K562 (cell line): Measurements from ENCODE around the gene MOB1A. TPM values are rescaled to one million over a fixed set of nuclear protein-coding genes. Genes with fewer than 3 reads are reported as not detected.
A peak's percentile ranks its signal among the peaks of the same experiment; 100 is the strongest.

Experiments used
- AFF1 ChIP-seq, 2 experiments: fragments of 450-650 bp; IDR thresholded peaks; 2 replicates each; pipeline ENCODE4 v1.6.1; 2018; ENCODE audit warnings: mild to moderate bottlenecking in 2 of 2, low read depth in 1 of 2; ENCODE audit not compliant: partially characterized antibody in 2 of 2
- HDGF ChIP-seq: fragments of 450-650 bp; IDR thresholded peaks from 2 replicates; pipeline ENCODE4 v1.6.1; 2016
- HNRNPL ChIP-seq: fragments of 200-400 bp; formaldehyde crosslinking; IDR thresholded peaks from 2 replicates; pipeline ENCODE4 v1.6.1; 2017; ENCODE audit warnings: low read depth, mild to moderate bottlenecking, low read length
- PBX2 ChIP-seq, 2 experiments: IDR thresholded peaks in 1 of 2; conservative IDR thresholded peaks in 1 of 2; 2 replicates each; pipeline ENCODE4 v1.6.1; 2016; ENCODE audit warnings: low read depth in 2 of 2, mild to moderate bottlenecking in 1 of 2, missing compliant biosample characterization in 1 of 2, missing genetic modification characterization in 1 of 2, moderate library complexity in 1 of 2
- RNF219 ChIP-seq: fragments of 250-450 bp; sonication (Bioruptor Pico); IDR thresholded peaks from 2 replicates; pipeline ENCODE4 v1.5.0; 2022; ENCODE audit warnings: mild to moderate bottlenecking
- SNIP1 ChIP-seq: fragments of 450-650 bp; IDR thresholded peaks from 2 replicates; pipeline ENCODE4 v1.7.1; 2017; ENCODE audit warnings: low read depth, mild to moderate bottlenecking
- TARDBP ChIP-seq: fragments of 450-650 bp; IDR thresholded peaks from 2 replicates; pipeline ENCODE4 v1.6.1; 2016
- ZNF511 ChIP-seq: sonication (generic); formaldehyde crosslinking; IDR thresholded peaks from 2 replicates; pipeline ENCODE4 v1.8.0; 2022; ENCODE audit warnings: mild to moderate bottlenecking, missing genetic modification reagents
- polyA plus RNA-seq, 8 experiments: library from polyadenylated mRNA; depleted of rRNA in 4 of 8; stranded (reverse) in 5 of 8; unstranded in 3 of 8; fragments of >200 nt; fragmentation: Nextera tagmentation in 2 of 8; fragmentation: Illumina TruSeq in 1 of 8; extraction: Ambion mirVana in 2 of 8; extraction: Trizol in 1 of 8; gene quantifications; 2 replicates each; pipeline versions ENCODE4 v1.2.1 to v1.2.3, GENCODE V29; 2011 to 2014; ENCODE audit warnings: inconsistent platforms in 1 of 8, missing spikeins in 1 of 8
- total RNA-seq, 7 experiments: library from RNA; depleted of rRNA in 6 of 7; stranded (reverse); fragments of >200 nt in 6 of 7; fragmentation: Illumina TruSeq in 2 of 7; extraction: Trizol in 2 of 7; gene quantifications; 2 replicates each; pipeline versions ENCODE4 v1.2.1 to v1.2.3, GENCODE V29; 2011 to 2021; ENCODE audit warnings: low replicate concordance in 1 of 7
- TF ChIP-seq, protein P1 (sequence below): fragments of 250-450 bp; sonication (Bioruptor Pico); IDR thresholded peaks from 2 replicates; pipeline ENCODE4 v1.4.0; 2020

Gene MOB1A
- total and polyA plus RNA-seq, 9 of the 15 experiments (the other 6 are each of a cell fraction or from before 2014, with no cell fraction given): 24.8 to 100 (median 60.2) TPM

DNA sequence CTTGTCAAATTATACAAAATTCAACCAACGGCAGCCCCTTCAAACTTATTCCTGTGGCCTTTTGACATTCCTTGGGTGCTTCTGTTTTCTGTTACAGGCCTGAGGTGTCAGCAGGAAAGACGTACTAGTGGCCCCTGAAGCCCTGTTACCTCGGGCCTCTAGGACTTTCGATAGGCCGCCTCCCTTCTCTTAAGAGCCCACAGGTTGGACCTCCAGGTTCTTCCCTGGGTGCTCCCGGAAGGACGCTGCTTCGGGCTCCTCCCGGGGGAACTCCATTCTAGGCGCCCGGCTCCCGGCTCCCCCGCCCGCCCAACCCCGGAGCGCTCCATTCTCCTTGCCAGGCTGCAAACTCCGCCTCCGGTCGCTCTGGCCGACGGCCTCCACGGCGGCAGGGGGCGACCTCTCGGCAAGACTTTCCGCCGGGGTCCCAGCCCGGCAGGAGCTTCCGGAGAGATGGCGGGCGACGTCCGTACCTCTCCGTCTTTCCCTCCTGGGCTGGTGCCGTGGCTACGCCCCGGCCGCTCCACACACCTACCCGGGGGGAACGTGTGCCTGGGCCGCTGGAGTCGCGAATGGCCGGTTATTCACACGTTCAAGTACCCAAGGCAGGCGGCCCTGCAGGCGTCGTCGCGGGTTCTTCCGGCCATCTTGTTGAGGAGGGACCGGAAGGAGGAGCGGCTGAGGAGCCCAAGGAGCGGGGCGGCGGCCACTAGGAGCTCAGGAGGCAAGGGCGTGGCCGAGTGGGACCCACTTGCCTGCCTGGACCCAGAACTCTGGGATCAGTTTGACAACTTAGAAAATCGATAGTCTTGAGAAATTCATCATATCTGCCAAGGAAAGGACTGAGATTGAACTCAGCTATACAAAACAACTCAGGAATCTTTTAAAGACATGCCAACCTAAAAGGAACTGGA is 58.5 kb downstream of the MOB1A start (continued):
- TF ChIP-seq, protein P1, sequence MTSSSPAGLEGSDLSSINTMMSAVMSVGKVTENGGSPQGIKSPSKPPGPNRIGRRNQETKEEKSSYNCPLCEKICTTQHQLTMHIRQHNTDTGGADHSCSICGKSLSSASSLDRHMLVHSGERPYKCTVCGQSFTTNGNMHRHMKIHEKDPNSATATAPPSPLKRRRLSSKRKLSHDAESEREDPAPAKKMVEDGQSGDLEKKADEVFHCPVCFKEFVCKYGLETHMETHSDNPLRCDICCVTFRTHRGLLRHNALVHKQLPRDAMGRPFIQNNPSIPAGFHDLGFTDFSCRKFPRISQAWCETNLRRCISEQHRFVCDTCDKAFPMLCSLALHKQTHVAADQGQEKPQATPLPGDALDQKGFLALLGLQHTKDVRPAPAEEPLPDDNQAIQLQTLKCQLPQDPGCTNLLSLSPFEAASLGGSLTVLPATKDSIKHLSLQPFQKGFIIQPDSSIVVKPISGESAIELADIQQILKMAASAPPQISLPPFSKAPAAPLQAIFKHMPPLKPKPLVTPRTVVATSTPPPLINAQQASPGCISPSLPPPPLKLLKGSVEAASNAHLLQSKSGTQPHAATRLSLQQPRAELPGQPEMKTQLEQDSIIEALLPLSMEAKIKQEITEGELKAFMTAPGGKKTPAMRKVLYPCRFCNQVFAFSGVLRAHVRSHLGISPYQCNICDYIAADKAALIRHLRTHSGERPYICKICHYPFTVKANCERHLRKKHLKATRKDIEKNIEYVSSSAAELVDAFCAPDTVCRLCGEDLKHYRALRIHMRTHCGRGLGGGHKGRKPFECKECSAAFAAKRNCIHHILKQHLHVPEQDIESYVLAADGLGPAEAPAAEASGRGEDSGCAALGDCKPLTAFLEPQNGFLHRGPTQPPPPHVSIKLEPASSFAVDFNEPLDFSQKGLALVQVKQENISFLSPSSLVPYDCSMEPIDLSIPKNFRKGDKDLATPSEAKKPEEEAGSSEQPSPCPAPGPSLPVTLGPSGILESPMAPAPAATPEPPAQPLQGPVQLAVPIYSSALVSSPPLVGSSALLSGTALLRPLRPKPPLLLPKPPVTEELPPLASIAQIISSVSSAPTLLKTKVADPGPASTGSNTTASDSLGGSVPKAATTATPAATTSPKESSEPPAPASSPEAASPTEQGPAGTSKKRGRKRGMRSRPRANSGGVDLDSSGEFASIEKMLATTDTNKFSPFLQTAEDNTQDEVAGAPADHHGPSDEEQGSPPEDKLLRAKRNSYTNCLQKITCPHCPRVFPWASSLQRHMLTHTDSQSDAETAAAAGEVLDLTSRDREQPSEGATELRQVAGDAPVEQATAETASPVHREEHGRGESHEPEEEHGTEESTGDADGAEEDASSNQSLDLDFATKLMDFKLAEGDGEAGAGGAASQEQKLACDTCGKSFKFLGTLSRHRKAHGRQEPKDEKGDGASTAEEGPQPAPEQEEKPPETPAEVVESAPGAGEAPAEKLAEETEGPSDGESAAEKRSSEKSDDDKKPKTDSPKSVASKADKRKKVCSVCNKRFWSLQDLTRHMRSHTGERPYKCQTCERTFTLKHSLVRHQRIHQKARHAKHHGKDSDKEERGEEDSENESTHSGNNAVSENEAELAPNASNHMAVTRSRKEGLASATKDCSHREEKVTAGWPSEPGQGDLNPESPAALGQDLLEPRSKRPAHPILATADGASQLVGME (CRISPR knock-in tag): peak; percentile 89
- TF ChIP-seq AFF1 (IDR thresholded peaks at IDR 0.05; ENCODE audit: low read depth in 1 of 2, partially characterized antibody in 2 of 2) (peak in 1 of 2 experiments; percentile 82), SNIP1 (peak; percentile 64; the same call in 1 of the 2 replicates), ZNF511 (CRISPR knock-in tag) (peak; percentile 86), RNF219 (CRISPR knock-in tag) (no peak), PBX2 (CRISPR knock-in tag; IDR thresholded peaks at IDR 0.05; ENCODE audit: low read depth) (no peak), PBX2 (tag; conservative IDR thresholded peaks at IDR 0.05; ENCODE audit: low read depth) (no peak), HNRNPL (no peak), TARDBP (no peak), HDGF (no peak)
